Activated CD8-positive, alpha-beta T cell treated with anti-CD3 and anti-CD28 coated beads for 36 hours (primary cell): Measurements from ENCODE around the gene TBC1D8. TPM values are rescaled to one million over a fixed set of nuclear protein-coding genes. Genes with fewer than 3 reads are reported as not detected.

Source experiments
- ATAC-seq: fragments of 200-7000 bp; cut with Tn5 transposase; one replicate; pipeline ENCODE4 v1.10.0; 2021; ENCODE audit warnings: mild to moderate bottlenecking, moderate library complexity
- CTCF ChIA-PET: fragments of 350-600 bp; sonication (Branson Sonifier 250); formaldehyde crosslinking; loops from one replicate; lab custom pipeline; 2021; ENCODE audit warnings: antibody characterized with exemption; lab: Charles Lee
- POLR2A ChIA-PET: fragments of 350-600 bp; sonication (Branson Sonifier 250); formaldehyde crosslinking; loops from one replicate; lab custom pipeline; 2021; ENCODE audit warnings: antibody characterized with exemption; lab: Charles Lee
- DNase-seq: peaks from one replicate; pipeline ENCODE4 v3.0.0-alpha.2; 2020
- H3K27ac Mint-ChIP-seq: one replicate; pipeline ENCODE4 v1.8.0; 2021; ENCODE audit warnings: mild to moderate bottlenecking, mixed read lengths
- H3K27me3 Mint-ChIP-seq: one replicate; pipeline ENCODE4 v1.8.0; 2021; ENCODE audit warnings: mixed read lengths
- H3K36me3 Mint-ChIP-seq: one replicate; pipeline ENCODE4 v1.8.0; 2021; ENCODE audit warnings: low read depth, mixed read lengths
- H3K4me1 Mint-ChIP-seq: one replicate; pipeline ENCODE4 v1.8.0; 2021; ENCODE audit warnings: low read depth, mixed read lengths
- H3K4me3 Mint-ChIP-seq: one replicate; pipeline ENCODE4 v1.8.0; 2021; ENCODE audit warnings: mild to moderate bottlenecking, moderate library complexity, mixed read lengths
- H3K9me3 Mint-ChIP-seq: one replicate; pipeline ENCODE4 v1.8.0; 2021; ENCODE audit warnings: mixed read lengths
- intact Hi-C: fragments of 100-400 bp; cut with micrococcal nuclease; formaldehyde crosslinking; loops from one replicate; pipeline ENCODE4 v1.10.0; 2022
- total RNA-seq, 2 experiments: library from RNA; stranded (reverse); gene quantifications; one replicate each; pipeline ENCODE4 v1.2.3, GENCODE V29; 2021
- TF ChIP-seq, protein P1 (sequence below): fragments of 200-600 bp; IDR thresholded peaks from one replicate; pipeline ENCODE4 v1.8.0; 2022; ENCODE audit warnings: antibody characterized with exemption, mild to moderate bottlenecking

The TBC1D8 gene
- total RNA-seq, 2 experiments from 2014 or later, result 3.2 to 3.3 TPM

DNA sequence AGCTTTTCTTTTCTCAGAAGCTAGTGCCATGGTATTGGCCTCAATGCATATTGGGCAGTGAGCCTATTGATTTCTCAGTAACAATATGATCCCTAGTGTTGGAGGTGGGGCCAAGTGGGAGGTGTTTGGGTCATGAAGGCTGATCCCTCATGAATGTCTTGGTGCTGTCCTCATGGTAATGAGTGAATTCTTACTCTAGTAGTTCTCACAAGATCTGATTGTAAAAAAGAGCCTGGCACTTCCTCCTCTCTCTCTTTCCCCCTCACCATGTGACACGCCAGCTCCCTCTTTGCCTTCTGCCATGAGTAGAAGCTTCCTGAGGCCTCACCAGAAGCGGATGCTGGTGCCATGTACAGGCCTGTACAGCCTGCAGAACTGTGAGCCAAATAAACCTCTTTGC, 12.8 kb upstream of the TBC1D8 start:
- no peak for ATAC-seq
- Mint-ChIP-seq H3K36me3 (no peaks in the 10 kb centered on the region), H3K4me3 (no peak overlapping the region), H3K9me3 (peaks cover 14% of the 10 kb centered on the region), H3K4me1 (peaks cover 3% of the 10 kb centered on the region), H3K27ac (no peak overlapping the region), H3K27me3 (no peaks in the 10 kb centered on the region)
- DNase-seq, result no peak
- TF ChIP-seq, protein P1, sequence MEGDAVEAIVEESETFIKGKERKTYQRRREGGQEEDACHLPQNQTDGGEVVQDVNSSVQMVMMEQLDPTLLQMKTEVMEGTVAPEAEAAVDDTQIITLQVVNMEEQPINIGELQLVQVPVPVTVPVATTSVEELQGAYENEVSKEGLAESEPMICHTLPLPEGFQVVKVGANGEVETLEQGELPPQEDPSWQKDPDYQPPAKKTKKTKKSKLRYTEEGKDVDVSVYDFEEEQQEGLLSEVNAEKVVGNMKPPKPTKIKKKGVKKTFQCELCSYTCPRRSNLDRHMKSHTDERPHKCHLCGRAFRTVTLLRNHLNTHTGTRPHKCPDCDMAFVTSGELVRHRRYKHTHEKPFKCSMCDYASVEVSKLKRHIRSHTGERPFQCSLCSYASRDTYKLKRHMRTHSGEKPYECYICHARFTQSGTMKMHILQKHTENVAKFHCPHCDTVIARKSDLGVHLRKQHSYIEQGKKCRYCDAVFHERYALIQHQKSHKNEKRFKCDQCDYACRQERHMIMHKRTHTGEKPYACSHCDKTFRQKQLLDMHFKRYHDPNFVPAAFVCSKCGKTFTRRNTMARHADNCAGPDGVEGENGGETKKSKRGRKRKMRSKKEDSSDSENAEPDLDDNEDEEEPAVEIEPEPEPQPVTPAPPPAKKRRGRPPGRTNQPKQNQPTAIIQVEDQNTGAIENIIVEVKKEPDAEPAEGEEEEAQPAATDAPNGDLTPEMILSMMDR, result no peak
- CTCF ChIA-PET, result interaction anchor here (1.1 to 1.3 kb wide), 2 partner anchors 24 to 32 kb away, joined by 3 to 4 read pairs; no protein-coding TSS in a partner anchor
- intact Hi-C loops, result no loop called here
- POLR2A ChIA-PET, result no interaction called here

DNA sequence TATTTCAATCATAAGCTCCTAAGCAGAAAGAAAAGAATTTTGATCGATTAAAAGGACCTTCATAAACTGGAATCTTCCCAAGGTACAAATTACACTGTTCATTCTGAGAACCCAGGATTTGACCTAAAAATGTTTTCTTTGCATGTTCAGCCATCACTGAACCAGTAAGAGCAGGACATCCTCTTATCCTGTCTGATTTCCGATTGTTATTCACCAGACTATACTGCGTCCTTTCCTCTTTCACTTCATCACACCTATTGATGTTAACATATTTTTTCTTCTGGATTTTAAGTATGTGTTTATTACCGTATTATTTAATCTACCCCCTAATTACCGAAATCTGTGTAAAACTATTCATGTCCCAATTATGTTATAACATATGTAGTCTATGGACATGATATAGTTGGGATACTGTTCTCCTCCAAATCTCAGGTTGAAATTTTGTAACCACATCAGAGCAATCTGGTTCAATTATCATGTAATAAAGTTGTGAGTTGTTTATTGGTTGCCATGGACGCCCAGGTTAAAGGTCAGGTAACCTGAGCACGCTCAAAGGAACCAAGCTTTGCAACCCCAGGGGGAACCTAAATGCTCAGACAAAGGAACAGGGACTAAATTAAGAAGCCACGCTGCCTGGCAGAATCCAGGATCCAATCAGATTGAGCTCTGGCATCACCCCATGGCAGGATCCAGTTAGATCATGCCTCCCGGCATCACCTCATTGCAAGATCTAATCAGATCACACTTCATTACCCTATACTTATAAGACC, 11.6 kb upstream of the TBC1D8 start:
- POLR2A ChIA-PET, result no interaction called here
- Mint-ChIP-seq H3K4me1 (peaks cover 3% of the 10 kb centered on the region), H3K9me3 (peaks cover 5% of the 10 kb centered on the region), H3K4me3 (no peak overlapping the region), H3K27me3 (no peaks in the 10 kb centered on the region), H3K36me3 (no peaks in the 10 kb centered on the region), H3K27ac (no peak overlapping the region)
- intact Hi-C loops, result no loop called here
- no peak for DNase-seq
- CTCF ChIA-PET, result interaction anchor here (1.1 to 1.6 kb wide), 2 partner anchors 26 to 43 kb away, joined by 3 to 6 read pairs; no protein-coding TSS in a partner anchor
- TF ChIP-seq, protein P1, result no peak
- ATAC-seq, result no peak

DNA sequence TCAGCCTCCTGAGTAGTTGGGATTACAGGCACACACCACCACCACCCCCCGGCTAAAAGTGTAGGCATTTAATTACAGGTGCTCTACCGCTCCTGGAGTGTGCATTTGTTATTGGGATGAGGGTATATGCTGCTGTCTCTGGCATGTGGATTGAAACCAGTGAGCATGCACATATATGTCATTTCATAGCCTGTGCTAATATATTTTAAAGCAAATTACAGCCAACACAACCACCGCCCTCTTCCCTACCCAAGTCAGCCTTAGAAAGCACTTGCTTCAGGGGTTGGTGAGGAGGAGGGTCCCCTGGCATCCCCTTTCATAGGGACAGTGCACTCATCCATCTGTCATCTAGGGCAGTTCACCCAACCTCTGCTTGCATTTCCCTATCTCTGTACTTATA, 10.5 kb upstream of the TBC1D8 start:
- Mint-ChIP-seq H3K36me3 (no peaks in the 10 kb centered on the region), H3K27ac (no peak overlapping the region), H3K4me3 (no peak overlapping the region), H3K27me3 (no peaks in the 10 kb centered on the region), H3K9me3 (no peaks in the 10 kb centered on the region), H3K4me1 (peaks cover 8% of the 10 kb centered on the region)
- TF ChIP-seq, protein P1, result no peak
- ATAC-seq (no peak), DNase-seq (no peak)
- ChIA-PET CTCF (interaction anchor here (1.6 to 2.0 kb wide), 2 partner anchors 27 to 44 kb away, joined by 6 read pairs; no protein-coding TSS in a partner anchor), POLR2A (no interaction called here)
- intact Hi-C loops, result no loop called here

DNA sequence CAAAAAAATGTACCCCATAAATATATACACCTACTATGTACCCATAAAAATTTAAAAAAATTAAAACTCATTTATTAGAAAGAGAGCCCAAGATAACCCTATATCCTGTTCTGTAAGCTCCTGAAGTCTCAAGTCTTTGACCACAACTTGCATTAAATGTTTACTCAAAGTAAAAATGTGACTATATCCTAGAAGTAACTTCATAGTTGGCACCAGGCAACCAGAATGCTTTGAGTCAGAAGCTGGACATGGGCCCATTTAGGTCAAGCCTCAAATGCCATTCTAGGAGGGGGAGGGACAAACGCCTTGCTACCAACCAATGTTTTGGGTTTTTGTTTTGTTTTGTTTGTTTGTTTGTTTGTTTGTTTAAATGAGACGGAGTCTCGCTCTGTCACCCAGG, 9.3 kb upstream of the TBC1D8 start:
- ChIA-PET CTCF (interaction anchor here (1.0 to 2.0 kb wide), 2 partner anchors 9 to 28 kb away, joined by 3 to 6 read pairs; partner anchors contain the start of gene TBC1D8), POLR2A (no interaction called here)
- no peaks in the 10 kb centered on the region for H3K27me3 Mint-ChIP-seq
- H3K9me3 Mint-ChIP-seq, result no peaks in the 10 kb centered on the region
- no peak for DNase-seq
- TF ChIP-seq, protein P1, result no peak
- no peak for ATAC-seq
- intact Hi-C loops, result no loop called here
- no peak overlapping the region for H3K4me3 Mint-ChIP-seq
- peaks cover 4% of the 10 kb centered on the region for H3K4me1 Mint-ChIP-seq
- H3K27ac Mint-ChIP-seq, result no peak overlapping the region
- no peaks in the 10 kb centered on the region for H3K36me3 Mint-ChIP-seq

DNA sequence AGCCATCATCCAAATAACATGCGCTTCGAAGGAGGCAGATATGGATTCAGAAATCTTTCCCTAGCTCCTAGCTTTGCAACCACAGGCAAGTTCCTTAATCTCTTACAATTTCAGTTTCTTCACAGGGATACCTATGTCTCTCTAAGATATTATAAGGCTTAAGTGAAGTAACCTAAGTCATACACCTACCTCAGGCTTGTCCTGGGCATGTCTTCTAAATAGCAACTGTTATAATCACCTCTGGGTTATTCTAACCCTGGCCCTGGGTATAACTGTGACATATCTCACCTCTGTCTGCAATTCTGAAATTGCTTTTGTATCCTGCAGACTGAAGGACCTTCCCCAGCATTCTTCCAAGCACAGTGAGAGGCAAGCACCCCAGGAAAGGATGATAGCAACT, 8.3 kb upstream of the TBC1D8 start:
- Mint-ChIP-seq H3K36me3 (no peaks in the 10 kb centered on the region), H3K27me3 (no peaks in the 10 kb centered on the region), H3K9me3 (no peaks in the 10 kb centered on the region), H3K4me3 (no peak overlapping the region), H3K4me1 (peaks cover 4% of the 10 kb centered on the region), H3K27ac (no peak overlapping the region)
- ChIA-PET CTCF (interaction anchor here (1.0 to 1.1 kb wide), 2 partner anchors 8 to 13 kb away, joined by 3 read pairs; partner anchors contain the start of gene TBC1D8), POLR2A (no interaction called here)
- DNase-seq (no peak), ATAC-seq (no peak)
- TF ChIP-seq, protein P1, result no peak
- intact Hi-C loops, result no loop called here
